K562 (cell line): ENCODE results near the gene CTSZ. TPM values are rescaled to one million over a fixed set of nuclear protein-coding genes. Genes with fewer than 3 reads are reported as not detected.

ENCODE experiments used
- AFF1 ChIP-seq, 2 experiments: fragments of 450-650 bp; IDR thresholded peaks; 2 replicates each; pipeline ENCODE4 v1.6.1; 2018; ENCODE audit warnings: mild to moderate bottlenecking in 2 of 2, low read depth in 1 of 2; ENCODE audit not compliant: partially characterized antibody in 2 of 2
- CEBPB ChIP-seq: fragments of 450-650 bp; IDR thresholded peaks from 2 replicates; pipeline ENCODE4 v1.6.1; 2016; ENCODE audit warnings: missing genetic modification characterization, missing compliant biosample characterization
- DACH1 ChIP-seq: fragments of 450-650 bp; IDR thresholded peaks from 2 replicates; pipeline ENCODE4 v1.6.1; 2018; ENCODE audit not compliant: partially characterized antibody
- REST ChIP-seq, 2 experiments: fragments of 450-650 bp; formaldehyde crosslinking in 1 of 2; IDR thresholded peaks; 2 replicates each; pipeline versions ENCODE4 v1.4.0 to v1.6.1; 2014 to 2020; ENCODE audit warnings: mild to moderate bottlenecking in 2 of 2, borderline replicate concordance in 1 of 2, low read depth in 1 of 2
- RFX7 ChIP-seq: fragments of 250-450 bp; sonication (Bioruptor Pico); IDR thresholded peaks from 2 replicates; pipeline ENCODE4 v1.5.1; 2021; ENCODE audit warnings: mild to moderate bottlenecking
- ZC3H4 ChIP-seq: sonication (generic); formaldehyde crosslinking; IDR thresholded peaks from 2 replicates; pipeline ENCODE4 v1.9.0; 2021; ENCODE audit warnings: missing genetic modification reagents, borderline replicate concordance
- ZNF274 ChIP-seq: IDR thresholded peaks from 2 replicates; pipeline ENCODE4 v1.6.1; 2011; ENCODE audit warnings: low read depth, mild to moderate bottlenecking, low read length, moderate library complexity, borderline replicate concordance
- ZNF780A ChIP-seq: fragments of 250-450 bp; sonication (Bioruptor Pico); IDR thresholded peaks from 2 replicates; pipeline ENCODE4 v1.5.0; 2021; ENCODE audit warnings: mild to moderate bottlenecking
- polyA plus RNA-seq, 8 experiments: library from polyadenylated mRNA; depleted of rRNA in 4 of 8; stranded (reverse) in 5 of 8; unstranded in 3 of 8; fragments of >200 nt; fragmentation: Nextera tagmentation in 2 of 8; fragmentation: Illumina TruSeq in 1 of 8; extraction: Ambion mirVana in 2 of 8; extraction: Trizol in 1 of 8; gene quantifications; 2 replicates each; pipeline versions ENCODE4 v1.2.1 to v1.2.3, GENCODE V29; 2011 to 2014; ENCODE audit warnings: inconsistent platforms in 1 of 8, missing spikeins in 1 of 8
- total RNA-seq, 7 experiments: library from RNA; depleted of rRNA in 6 of 7; stranded (reverse); fragments of >200 nt in 6 of 7; fragmentation: Illumina TruSeq in 2 of 7; extraction: Trizol in 2 of 7; gene quantifications; 2 replicates each; pipeline versions ENCODE4 v1.2.1 to v1.2.3, GENCODE V29; 2011 to 2021; ENCODE audit warnings: low replicate concordance in 1 of 7
- TF ChIP-seq, protein P1 (sequence below), 2 experiments: IDR thresholded peaks; 2 replicates each; pipeline ENCODE4 v1.6.1; 2011; ENCODE audit warnings: borderline replicate concordance in 1 of 2, control low read depth in 1 of 2, low read depth in 1 of 2, low read length in 1 of 2, mild to moderate bottlenecking in 1 of 2, mixed read lengths in 1 of 2, moderate library complexity in 1 of 2; ENCODE audit not compliant: insufficient read depth in 1 of 2, insufficient read length in 1 of 2, poor library complexity in 1 of 2, severe bottlenecking in 1 of 2; ENCODE audit errors: extremely low read depth in 1 of 2
- TF ChIP-seq, protein P2 (sequence below): fragments of 450-650 bp; conservative IDR thresholded peaks from 2 replicates; pipeline ENCODE4 v1.6.1; 2016; ENCODE audit warnings: missing genetic modification characterization, low read depth, mild to moderate bottlenecking, control low read depth, missing compliant biosample characterization

The CTSZ gene
- total and polyA plus RNA-seq, 9 of the 15 experiments (the other 6 are each of a cell fraction or from before 2014, with no cell fraction given): 1.6 to 143 (median 82.8) TPM

DNA sequence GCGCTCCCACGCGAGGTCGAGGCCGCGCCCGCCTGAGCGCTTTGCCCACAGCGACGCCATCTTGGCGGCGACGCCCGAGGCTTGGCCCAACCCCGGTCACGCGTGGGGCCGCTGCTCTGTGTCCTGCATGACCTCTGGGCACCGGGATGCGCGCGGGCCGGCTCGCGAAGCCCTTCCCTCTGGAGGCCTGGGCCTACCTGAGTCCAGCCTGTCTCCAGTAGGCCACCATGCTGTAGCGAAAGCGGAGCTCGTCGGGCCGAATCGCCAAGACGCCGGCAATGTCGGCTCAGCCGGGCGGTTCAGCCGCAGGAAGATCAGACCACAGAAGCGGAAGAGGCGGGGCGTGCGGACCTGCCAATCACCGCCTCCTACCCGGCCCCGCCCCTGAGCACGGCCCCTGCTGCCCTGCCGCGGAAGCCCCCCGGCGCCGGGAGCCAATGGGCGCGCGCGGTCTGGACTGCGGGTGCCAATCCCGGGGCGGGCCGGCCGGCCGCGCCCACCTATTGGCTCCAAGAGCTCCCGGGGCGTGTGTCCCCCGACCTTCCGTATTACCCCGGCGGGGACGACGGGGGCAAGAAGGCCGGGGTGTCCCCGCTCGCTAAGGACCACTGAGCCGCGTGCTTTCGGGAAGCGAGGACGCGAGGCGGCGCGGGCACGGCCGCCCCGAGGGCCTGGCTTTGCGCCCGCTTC, 25.1 kb upstream of the CTSZ start, which contains the start of gene ATP5F1E (continued):
- TF ChIP-seq ZNF274 (no peak), ZC3H4 (CRISPR knock-in tag) (no peak), REST (IDR thresholded peaks at IDR 0.05; ENCODE audit: borderline replicate concordance) (no peak), REST (CRISPR knock-in tag; IDR thresholded peaks at IDR 0.05; ENCODE audit: low read depth) (peak; percentile 84; the same call in 1 of the 2 replicates), DACH1 (no peak), ZNF780A (CRISPR knock-in tag) (no peak; the same call in 1 of the 2 replicates), RFX7 (peak; percentile 83), CEBPB (tag) (no peak), AFF1 (IDR thresholded peaks at IDR 0.05; ENCODE audit: low read depth in 1 of 2, partially characterized antibody in 2 of 2) (no peak)
- TF ChIP-seq, protein P1, sequence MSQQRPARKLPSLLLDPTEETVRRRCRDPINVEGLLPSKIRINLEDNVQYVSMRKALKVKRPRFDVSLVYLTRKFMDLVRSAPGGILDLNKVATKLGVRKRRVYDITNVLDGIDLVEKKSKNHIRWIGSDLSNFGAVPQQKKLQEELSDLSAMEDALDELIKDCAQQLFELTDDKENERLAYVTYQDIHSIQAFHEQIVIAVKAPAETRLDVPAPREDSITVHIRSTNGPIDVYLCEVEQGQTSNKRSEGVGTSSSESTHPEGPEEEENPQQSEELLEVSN (IDR thresholded peaks at IDR 0.05; ENCODE audit: borderline replicate concordance in 1 of 2, extremely low read depth in 1 of 2, insufficient read depth in 1 of 2, insufficient read length in 1 of 2, low read depth in 1 of 2, low read length in 1 of 2, poor library complexity in 1 of 2, severe bottlenecking in 1 of 2): peak; percentile 78 to 92
- TF ChIP-seq, protein P2, sequence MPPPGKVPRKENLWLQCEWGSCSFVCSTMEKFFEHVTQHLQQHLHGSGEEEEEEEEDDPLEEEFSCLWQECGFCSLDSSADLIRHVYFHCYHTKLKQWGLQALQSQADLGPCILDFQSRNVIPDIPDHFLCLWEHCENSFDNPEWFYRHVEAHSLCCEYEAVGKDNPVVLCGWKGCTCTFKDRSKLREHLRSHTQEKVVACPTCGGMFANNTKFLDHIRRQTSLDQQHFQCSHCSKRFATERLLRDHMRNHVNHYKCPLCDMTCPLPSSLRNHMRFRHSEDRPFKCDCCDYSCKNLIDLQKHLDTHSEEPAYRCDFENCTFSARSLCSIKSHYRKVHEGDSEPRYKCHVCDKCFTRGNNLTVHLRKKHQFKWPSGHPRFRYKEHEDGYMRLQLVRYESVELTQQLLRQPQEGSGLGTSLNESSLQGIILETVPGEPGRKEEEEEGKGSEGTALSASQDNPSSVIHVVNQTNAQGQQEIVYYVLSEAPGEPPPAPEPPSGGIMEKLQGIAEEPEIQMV (tag): 0 out of 2 replicates have a peak, but pooled peaks have one; percentile 44
